ENCODE data around the gene MFRP. TPM values are rescaled to one million over a fixed set of nuclear protein-coding genes. Genes with fewer than 3 reads are reported as not detected.

MFRP gene
- total and polyA plus RNA-seq, 10 of the 15 experiments (the other 5 are each of a cell fraction or from before 2014, with no cell fraction given) = not detected

DNA sequence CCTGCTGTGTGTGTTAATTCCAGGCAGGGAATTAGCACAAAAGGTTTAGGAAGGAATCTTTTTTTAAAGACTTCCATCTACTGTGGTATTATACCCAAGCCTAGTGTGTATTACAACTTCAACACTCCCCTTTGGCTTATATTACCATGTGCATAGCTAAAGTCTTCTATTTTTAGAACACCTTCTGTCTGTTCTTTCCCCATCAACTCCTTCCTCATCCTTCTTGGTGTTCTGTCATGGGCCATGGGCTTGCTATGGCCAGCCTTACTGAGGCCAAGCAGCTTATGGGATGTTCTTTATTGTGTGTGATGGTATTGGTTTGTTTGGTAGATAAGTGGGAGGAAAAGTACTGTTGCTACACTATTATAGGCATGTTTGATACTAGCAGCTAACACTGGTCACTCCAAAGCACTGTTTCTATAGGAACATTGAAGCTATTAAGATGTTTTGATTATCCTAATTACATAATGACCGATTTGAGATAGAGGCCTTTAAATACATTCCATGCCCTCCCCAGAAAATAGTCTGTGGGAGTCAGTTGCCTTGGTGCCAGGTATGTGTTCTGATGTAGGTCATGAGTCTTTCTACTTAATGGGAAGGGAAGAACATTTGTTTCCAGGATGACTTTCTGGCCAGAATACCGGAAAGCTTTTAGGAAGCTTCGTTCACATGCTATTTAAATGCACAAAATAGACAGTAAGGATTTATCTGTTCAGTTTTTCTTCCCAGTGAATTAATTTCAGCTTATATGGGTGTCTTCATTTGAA lies 46.1 kb downstream of the MFRP start (continued):
- TF ChIP-seq MXI1 (IDR thresholded peaks at IDR 0.05; ENCODE audit: low read depth, low read length) = no peak
- TF ChIP-seq RUNX3 (IDR thresholded peaks at IDR 0.05; ENCODE audit: low read length) = no peak

DNA sequence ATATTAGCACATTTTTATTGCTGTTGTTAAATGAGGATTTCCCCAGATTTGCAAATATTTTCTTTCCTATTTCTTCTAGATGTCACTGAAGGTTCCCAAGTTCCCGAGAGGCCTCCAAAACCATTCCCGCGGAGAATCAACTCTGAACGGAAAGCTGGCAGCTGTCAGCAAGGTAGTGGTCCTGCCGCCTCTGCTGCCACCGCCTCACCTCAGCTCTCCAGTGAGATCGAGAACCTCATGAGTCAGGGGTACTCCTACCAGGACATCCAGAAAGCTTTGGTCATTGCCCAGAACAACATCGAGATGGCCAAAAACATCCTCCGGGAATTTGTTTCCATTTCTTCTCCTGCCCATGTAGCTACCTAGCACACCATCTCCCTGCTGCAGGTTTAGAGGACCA lies 47.1 kb downstream of the MFRP start:
- POLR2A ChIA-PET = no interaction called here
- intact Hi-C loops (cut with micrococcal nuclease; ENCODE audit: unreplicated experiment) = no loop called here

More for the DNA sequence above, 47.1 kb downstream of the MFRP start:
- Histone ChIP-seq H3K4me2 (ENCODE audit: control insufficient read depth, insufficient read depth) (no peak overlapping the region), H3K9me3 (replicated peaks; ENCODE audit: control insufficient read depth, insufficient read depth, low read length) (no peaks in the 10 kb centered on the region), H3K27me3 (replicated peaks in 1 of 2; ENCODE audit: control insufficient read depth in 2 of 2, insufficient read depth in 2 of 2, low read length in 1 of 2) (no peaks in the 10 kb centered on the region), H3K36me3 (ENCODE audit: control insufficient read depth in 2 of 2, insufficient read depth in 2 of 2, low read length in 1 of 2) (peaks cover 10 to 43% of the 10 kb centered on the region in 2 experiments), H3K79me2 (ENCODE audit: control insufficient read depth, insufficient read depth, low read length) (no peaks in the 10 kb centered on the region), H3K9ac (ENCODE audit: control insufficient read depth, insufficient read depth, low read length) (no peak overlapping the region), H2AFZ (ENCODE audit: control insufficient read depth, low read depth, low read length) (no peak overlapping the region), H3K27ac (ENCODE audit: control insufficient read depth, insufficient read depth) (no peak overlapping the region), H4K20me1 (ENCODE audit: control insufficient read depth, insufficient read depth) (no peaks in the 10 kb centered on the region), H3K4me3 (no peak overlapping the region), H3K4me1 (ENCODE audit: control insufficient read depth, insufficient read depth, low read length) (no peaks in the 10 kb centered on the region)
- FAIRE-seq (no peak), DNase-seq (ENCODE audit: low read depth, low spot score) (no peak), ATAC-seq (no peak)
- no peak for TF ChIP-seq FOXK2 (IDR thresholded peaks at IDR 0.05)
- TF ChIP-seq KDM1A (IDR thresholded peaks at IDR 0.05; ENCODE audit: borderline replicate concordance) = no peak
- no peak for TF ChIP-seq RCOR1 (conservative IDR thresholded peaks at IDR 0.05; ENCODE audit: low read depth, low read length)
- no peak for TF ChIP-seq EGR1 (IDR thresholded peaks at IDR 0.05; ENCODE audit: borderline replicate concordance in 1 of 2, low read depth in 2 of 2, low read length in 2 of 2)
- no peak for TF ChIP-seq GABPA (IDR thresholded peaks at IDR 0.05; ENCODE audit: low read depth)
- no peak for TF ChIP-seq ZZZ3 (IDR thresholded peaks at IDR 0.05; ENCODE audit: control insufficient read depth, insufficient read length, low read depth)
- TF ChIP-seq, protein P1, sequence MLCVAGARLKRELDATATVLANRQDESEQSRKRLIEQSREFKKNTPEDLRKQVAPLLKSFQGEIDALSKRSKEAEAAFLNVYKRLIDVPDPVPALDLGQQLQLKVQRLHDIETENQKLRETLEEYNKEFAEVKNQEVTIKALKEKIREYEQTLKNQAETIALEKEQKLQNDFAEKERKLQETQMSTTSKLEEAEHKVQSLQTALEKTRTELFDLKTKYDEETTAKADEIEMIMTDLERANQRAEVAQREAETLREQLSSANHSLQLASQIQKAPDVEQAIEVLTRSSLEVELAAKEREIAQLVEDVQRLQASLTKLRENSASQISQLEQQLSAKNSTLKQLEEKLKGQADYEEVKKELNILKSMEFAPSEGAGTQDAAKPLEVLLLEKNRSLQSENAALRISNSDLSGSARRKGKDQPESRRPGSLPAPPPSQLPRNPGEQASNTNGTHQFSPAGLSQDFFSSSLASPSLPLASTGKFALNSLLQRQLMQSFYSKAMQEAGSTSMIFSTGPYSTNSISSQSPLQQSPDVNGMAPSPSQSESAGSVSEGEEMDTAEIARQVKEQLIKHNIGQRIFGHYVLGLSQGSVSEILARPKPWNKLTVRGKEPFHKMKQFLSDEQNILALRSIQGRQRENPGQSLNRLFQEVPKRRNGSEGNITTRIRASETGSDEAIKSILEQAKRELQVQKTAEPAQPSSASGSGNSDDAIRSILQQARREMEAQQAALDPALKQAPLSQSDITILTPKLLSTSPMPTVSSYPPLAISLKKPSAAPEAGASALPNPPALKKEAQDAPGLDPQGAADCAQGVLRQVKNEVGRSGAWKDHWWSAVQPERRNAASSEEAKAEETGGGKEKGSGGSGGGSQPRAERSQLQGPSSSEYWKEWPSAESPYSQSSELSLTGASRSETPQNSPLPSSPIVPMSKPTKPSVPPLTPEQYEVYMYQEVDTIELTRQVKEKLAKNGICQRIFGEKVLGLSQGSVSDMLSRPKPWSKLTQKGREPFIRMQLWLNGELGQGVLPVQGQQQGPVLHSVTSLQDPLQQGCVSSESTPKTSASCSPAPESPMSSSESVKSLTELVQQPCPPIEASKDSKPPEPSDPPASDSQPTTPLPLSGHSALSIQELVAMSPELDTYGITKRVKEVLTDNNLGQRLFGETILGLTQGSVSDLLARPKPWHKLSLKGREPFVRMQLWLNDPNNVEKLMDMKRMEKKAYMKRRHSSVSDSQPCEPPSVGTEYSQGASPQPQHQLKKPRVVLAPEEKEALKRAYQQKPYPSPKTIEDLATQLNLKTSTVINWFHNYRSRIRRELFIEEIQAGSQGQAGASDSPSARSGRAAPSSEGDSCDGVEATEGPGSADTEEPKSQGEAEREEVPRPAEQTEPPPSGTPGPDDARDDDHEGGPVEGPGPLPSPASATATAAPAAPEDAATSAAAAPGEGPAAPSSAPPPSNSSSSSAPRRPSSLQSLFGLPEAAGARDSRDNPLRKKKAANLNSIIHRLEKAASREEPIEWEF (IDR thresholded peaks at IDR 0.05; ENCODE audit: insufficient replicate concordance, low read depth, low read length) = no peak
- no peak for TF ChIP-seq NFYB (IDR thresholded peaks at IDR 0.05; ENCODE audit: insufficient read depth, low read depth, low read length)
- TF ChIP-seq, protein P2, sequence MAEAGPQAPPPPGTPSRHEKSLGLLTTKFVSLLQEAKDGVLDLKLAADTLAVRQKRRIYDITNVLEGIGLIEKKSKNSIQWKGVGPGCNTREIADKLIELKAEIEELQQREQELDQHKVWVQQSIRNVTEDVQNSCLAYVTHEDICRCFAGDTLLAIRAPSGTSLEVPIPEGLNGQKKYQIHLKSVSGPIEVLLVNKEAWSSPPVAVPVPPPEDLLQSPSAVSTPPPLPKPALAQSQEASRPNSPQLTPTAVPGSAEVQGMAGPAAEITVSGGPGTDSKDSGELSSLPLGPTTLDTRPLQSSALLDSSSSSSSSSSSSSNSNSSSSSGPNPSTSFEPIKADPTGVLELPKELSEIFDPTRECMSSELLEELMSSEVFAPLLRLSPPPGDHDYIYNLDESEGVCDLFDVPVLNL (IDR thresholded peaks at IDR 0.05; ENCODE audit: low read depth, low read length) = no peak
- TF ChIP-seq KLF5 (IDR thresholded peaks at IDR 0.05; ENCODE audit: partially characterized antibody) = no peak
- TF ChIP-seq, protein P3, sequence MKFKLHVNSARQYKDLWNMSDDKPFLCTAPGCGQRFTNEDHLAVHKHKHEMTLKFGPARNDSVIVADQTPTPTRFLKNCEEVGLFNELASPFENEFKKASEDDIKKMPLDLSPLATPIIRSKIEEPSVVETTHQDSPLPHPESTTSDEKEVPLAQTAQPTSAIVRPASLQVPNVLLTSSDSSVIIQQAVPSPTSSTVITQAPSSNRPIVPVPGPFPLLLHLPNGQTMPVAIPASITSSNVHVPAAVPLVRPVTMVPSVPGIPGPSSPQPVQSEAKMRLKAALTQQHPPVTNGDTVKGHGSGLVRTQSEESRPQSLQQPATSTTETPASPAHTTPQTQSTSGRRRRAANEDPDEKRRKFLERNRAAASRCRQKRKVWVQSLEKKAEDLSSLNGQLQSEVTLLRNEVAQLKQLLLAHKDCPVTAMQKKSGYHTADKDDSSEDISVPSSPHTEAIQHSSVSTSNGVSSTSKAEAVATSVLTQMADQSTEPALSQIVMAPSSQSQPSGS (IDR thresholded peaks at IDR 0.05; ENCODE audit: low read length) = no peak
- TF ChIP-seq SREBF1 (IDR thresholded peaks at IDR 0.05; ENCODE audit: low read length) = no peak
- 98% methylated on average over 9 of the region's 9 CpGs for WGBS (ENCODE audit: insufficient coverage, insufficient replicate concordance, low lambda C conversion rate, missing lambda C conversion rate)
- in situ Hi-C loops (cut with MboI) = no loop called here
- CTCF ChIA-PET = interaction anchor here (0.7 to 2.5 kb wide), 5 partner anchors 9 to 24 kb away, joined by 3 to 7 read pairs (median 3); no protein-coding TSS in a partner anchor
- BruUV-seq (replicated peaks) = no TSS peak
- SMC1A ChIA-PET (ENCODE audit: uncharacterized antibody, unreplicated experiment) = interaction anchor here (1.6 kb wide), 1 partner anchor 16 kb away, joined by 3 read pairs; no protein-coding TSS in a partner anchor
- RAD21 ChIA-PET (ENCODE audit: unreplicated experiment) = interaction anchor here (0.6 kb wide), 1 partner anchor 156 kb away, joined by 4 read pairs; no protein-coding TSS in a partner anchor
